Muscle layer of duodenum (tissue), 2 donors: ENCODE results near the gene SUPT3H.

Experiments
- H3K27ac ChIP-seq: one replicate; pipeline ENCODE4 v1.7.0; 2013; ENCODE audit warnings: mild to moderate bottlenecking, low read length
- H3K27me3 ChIP-seq: one replicate; pipeline ENCODE4 v1.7.0; 2013; ENCODE audit warnings: low read depth, mild to moderate bottlenecking, control low read depth, low read length
- H3K36me3 ChIP-seq, 2 donors: one replicate each; pipeline ENCODE4 v1.7.0; 2013; ENCODE audit warnings: low read length in 2 of 2, control low read depth in 1 of 2, mild to moderate bottlenecking in 1 of 2; ENCODE audit not compliant: insufficient read depth in 2 of 2, control insufficient read depth in 1 of 2
- H3K4me1 ChIP-seq, 2 donors: one replicate each; pipeline ENCODE4 v1.7.0; 2013; ENCODE audit warnings: low read length in 2 of 2, mild to moderate bottlenecking in 2 of 2, control low read depth in 1 of 2, moderate library complexity in 1 of 2; ENCODE audit not compliant: insufficient read depth in 2 of 2, control insufficient read depth in 1 of 2
- H3K4me3 ChIP-seq, 2 donors: one replicate each; pipeline ENCODE4 v1.7.0; 2013; ENCODE audit warnings: low read length in 2 of 2, low read depth in 1 of 2, mild to moderate bottlenecking in 1 of 2
- H3K9me3 ChIP-seq, 2 donors: one replicate each; pipeline ENCODE4 v1.7.0; 2013; ENCODE audit warnings: low read length in 2 of 2, control low read depth in 1 of 2, mild to moderate bottlenecking in 1 of 2; ENCODE audit not compliant: control insufficient read depth in 1 of 2
- donor health status: healthy.

SUPT3H gene

DNA sequence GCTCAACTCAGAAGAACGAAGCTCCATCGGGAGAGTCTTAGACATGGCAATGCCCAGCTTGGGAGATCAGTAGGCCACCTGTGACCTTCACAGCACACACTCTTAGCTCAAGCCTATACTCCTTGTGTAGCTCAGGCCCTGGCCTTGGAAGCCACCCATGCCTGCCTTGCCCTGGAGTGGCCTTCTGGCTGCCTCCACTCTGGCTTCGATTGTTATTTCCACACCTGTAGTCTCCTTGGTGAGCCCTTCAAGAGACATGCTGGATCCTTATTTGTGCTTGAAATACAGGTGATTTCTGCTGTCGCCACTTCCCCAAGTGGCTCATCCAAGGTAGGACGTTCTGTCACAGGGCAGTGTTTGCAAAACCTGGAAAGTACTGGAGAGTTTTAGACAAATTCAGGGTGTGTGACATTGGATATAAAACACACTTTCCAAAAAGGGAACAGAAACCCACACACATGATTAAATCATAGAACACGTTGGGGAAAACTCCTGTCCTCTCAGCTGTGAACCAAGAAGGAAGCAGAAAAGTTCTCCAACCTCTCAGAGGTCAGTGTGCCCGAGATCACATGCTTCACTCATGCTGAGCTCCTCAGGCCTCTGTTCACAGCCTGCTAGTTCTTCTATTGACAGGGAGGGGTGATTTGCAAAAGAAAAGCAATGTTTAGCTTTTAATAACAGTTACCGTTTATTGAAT lies 598.5 kb downstream of the SUPT3H start:
- H3K4me3 ChIP-seq, result no peak overlapping the region
- H3K9me3 ChIP-seq, result peaks cover 0 to 2% of the 10 kb centered on the region in 2 donors
- H3K36me3 ChIP-seq, result no peaks in the 10 kb centered on the region
- H3K27me3 ChIP-seq, result no peaks in the 10 kb centered on the region
- no peak overlapping the region for H3K27ac ChIP-seq
- no peaks in the 10 kb centered on the region for H3K4me1 ChIP-seq
